Epidermal melanocyte (primary cell): ENCODE measurements around the gene TLE1.
"Not testable (repeated sequence)": the region's sequence is repeated elsewhere in the genome, so short reads cannot be mapped to it uniquely, and the experiment has no call there.

ENCODE experiments used
- DNase-seq: peaks from one replicate; pipeline ENCODE4 v3.0.0; 2011; ENCODE audit warnings: low spot score; ENCODE audit not compliant: insufficient read length

The TLE1 gene

DNA sequence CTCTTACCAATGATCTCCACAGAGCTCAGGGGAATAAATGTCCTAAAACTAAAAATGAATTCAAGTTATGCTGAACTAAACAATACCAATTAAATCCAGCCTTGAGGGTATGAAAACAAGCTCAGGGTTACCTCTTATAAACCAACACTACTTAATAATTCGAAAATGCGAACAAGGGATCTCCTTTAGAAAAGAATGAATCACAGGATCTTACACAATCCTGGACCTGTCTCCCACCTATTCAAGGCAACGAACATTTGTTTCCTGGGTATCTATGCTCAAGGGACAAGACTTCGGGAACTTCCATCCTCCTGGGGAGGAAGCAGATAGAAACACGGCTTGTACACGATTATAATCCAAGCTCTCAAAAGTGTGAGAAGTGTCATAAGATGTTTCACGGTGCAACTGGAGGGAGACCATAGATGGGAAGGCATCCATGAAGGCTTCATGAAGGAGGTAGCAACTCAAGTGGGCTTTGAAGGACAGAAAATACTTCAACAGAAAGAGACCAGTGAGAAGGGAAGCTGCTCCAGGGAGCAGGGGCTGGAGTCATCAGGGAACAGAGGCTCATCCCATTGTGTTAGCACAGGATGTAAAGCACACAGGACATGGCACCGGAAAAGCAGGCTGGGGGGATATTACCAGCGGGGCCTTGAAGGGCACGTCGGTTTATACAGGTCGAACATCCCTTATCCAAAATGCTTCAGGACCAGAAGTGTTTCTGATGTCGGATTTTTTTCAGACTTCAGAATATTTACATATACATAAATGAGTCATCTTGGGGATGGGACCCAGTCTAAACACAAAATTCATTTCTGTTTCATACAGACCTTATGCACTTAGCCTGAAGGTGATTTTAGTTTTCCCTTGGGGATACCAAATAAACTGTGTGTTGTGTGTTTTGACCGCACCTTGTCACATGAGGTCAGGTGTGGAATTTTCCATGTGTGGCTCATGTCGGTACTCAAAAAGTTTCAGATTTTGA, 87.4 kb downstream of the TLE1 start:
- DNase-seq: no peak

DNA sequence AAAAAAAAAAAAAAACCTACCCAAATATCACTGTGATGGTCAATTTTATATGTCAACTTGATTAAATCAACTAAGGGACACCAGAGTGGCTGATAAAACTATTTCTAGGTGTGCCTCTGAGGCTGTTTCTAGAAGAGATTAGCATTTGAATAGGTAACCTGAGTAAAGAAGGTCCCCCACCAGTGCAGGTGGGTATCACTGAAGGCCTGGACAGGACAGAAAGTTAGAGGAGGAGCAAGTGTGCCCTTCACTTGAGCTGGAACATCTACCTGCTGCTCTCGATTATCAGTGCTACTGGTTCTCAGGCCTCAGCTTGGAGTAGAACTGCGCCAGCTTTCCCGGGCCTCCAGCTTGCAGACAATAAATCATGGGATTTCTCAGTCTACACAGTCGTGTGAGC, 88.7 kb downstream of the TLE1 start:
- no peak for DNase-seq

DNA sequence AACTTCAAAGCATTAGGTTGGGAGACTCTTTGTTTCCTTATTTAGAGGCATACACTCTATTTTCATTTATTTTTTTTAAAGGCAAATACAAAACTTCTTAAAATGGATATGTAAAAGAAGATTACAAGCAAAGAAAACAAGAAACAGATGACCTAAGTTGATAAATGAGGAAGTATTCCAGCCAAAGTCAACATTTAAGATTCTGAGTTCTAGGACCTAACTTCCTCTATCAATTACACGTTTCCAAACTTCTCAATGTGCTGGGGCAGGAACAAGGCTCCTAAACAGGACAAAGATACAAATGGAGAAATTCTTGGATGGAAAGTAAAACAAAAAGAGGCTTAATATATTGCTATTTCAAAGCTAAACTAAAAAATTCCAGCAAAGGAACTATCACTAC, 89.5 kb downstream of the TLE1 start:
- no peak for DNase-seq

DNA sequence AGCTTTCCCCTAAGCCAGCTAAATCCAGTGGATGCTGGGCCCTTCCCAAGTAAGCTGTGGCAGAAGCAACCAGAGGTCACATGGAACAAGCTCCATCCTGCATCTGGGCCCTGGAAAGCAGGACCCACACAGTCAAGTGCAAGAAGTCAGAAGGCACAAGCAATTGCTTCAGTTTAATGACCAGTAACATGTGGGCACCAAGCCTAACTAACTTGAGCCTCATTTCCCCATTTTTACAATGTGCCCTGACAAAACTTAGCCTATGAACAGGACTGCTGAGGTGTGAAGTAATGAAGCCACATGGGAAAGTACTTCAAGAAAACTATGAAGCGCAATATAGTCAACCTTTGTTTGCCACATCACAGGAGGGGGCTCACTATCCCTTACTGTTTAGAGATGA, 90.5 kb downstream of the TLE1 start:
- DNase-seq: no peak

DNA sequence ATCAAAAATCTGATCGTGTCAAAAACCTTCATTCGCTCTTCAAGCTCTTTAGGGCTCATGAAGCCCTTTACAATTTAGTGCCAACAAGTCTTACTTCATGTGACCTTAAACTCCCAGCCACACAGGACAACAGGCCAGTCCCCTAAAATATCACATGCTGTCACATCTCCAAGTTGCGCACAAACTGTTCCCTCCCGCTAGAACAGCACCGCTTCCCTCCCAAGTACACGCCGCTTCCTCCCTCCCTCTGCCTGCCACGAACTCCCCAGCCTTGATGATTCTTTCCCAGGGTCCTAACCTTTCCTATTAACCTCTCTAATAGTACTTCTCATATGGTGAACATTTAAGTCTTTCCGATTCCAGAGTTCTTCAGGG, 91.2 kb downstream of the TLE1 start:
- DNase-seq: no peak

DNA sequence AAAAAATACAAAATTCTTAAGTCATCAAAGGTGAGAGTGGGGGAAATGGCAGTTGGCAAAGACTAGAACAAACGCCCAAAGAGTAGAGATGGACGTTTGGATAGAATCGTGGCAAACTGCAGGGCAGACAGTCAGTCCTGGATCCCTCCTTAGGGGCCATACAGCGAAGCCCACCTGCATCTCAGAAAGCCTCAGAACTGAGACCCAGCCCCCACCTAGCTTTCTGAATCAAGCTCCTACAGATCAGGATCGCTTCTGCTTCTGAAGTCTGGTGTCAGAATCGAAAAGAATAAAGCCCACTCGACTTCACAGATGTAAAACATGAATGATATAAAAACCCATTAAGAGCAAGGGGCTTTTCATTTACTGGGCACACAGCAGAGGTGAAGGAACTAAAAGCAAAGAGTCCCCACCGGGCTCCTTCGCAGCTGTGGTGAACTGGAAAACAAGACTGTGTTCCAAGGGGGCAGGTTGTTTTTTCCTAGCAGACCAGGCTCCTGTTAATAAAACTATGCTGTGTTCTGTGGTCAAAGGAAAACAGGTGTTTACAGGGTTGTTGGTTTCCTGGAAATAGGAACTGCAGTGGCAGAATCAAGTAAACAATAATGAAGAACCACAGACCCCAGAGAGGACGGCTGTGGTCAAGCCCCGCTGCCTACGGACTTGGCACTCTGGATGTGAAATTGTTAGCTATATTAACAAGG, 91.8 kb downstream of the TLE1 start:
- no peak for DNase-seq

DNA sequence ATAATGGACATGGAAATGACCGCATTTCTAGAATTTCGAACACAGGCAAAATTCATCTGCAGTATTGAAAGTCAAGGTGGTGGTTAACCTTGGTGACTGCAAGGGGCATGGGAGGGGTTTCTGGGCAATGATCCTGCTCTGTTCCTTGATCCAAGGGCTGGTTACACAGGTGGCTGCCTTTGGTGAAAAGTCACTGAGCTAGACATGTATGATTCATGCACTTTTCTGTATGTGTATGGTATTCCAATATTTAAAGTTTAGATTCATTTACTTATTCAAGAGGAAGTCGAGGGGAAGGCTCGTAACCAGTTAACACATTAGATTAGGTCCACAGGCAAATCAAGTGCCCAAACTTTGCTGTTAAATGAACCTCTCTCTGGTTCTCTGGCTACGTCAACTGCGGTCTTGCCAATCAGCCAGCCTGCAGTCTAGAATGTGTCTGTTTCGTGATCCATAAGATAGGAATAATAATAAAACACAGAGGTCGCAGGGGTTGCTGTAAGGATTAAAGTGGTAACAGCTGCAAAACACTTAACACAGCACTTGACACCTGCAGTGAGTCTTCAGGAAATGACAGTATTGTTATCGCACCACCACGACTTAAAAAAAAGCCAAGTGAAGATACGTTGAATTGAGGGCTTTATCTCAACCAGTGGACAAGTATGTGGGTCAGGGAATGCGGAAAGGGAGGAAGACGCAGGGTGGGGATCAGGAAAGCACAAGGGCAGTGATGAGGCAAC, 92.5 kb downstream of the TLE1 start:
- no peak for DNase-seq

DNA sequence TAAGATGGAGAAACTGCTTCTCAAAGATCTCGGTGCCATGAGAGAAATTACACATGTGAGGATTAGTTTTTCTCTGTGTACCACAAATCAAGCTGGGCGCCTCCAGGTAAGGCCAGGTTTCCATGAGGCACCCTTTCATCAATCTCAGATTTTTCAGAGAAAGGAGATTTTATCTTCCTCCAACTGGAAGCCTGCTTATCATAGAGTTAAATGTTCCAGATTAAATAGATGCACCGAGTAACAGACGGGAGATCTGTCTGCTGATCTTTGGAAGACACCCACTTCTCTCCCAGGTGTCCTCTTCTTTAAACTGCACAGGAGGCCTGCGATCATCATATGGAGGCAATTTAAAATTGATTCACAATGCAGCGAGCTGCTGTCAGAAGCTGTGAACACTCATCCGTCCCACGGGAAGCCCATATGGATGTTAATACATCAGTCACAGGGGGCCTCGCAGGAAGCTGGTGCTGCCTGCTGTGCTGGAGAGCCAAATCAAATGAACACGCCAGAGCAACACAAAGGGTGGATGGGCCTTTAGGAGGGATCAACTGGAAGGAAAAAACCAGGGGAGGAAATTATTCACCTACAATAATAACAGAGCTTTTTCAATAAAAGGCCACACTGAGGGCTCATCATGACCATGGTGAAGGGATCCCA, 93.3 kb downstream of the TLE1 start:
- no peak for DNase-seq

DNA sequence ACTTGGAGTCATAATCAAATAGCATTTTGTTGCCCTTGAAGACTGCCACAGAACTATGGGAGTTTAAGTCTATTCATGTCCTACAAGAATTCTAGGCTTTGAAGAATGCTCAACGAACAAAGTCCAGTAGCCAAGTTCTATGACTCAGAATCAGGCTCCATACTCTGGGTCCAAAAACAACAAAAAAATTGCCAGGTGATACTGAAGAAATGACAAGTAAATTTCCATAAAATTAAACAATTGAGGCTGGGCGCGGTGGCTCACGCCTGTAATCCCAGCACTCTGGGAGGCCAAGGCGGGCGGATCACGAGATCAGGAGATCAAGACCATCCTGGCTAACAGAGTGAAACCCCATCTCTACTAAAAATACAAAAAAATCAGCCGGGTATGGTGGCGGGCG, 94.1 kb downstream of the TLE1 start:
- not testable (repeated sequence) for DNase-seq

DNA sequence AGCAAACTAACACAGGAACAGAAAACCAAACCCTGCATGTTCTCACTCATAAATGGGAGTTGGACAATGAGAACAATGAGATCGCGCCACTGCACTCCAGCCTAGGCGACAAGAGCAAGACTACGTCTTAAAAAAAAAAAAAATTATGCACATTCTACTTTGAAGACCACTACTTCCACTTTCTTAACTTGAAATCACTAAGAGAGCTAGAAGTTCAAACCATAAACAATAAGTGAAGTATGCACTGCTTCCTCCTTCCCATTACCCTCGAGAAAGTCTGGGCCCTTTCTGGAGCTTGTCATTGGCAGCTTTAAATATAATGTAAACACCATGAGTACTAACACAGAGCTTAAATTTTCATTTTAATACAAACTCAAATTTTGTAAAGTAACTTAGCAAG, 94.9 kb downstream of the TLE1 start:
- no peak for DNase-seq

DNA sequence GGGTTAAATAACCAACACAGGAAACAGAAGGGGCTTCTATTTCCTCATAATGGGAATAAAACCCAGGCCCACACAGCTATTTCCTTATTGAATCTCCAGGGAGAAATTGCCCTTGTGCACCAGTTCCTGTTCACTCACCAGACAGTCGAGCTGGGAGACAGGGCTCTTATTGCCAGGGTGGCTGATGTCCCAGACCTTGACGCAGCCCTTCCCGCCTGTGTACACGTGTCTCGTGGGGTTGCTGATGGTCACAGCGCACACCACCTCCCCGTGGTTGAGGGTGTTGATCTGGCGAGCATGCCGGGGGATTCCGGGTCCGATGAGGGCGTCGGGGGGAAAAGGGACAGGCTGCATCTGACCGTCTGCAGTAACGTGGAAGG, 96.5 kb downstream of the TLE1 start:
- no peak for DNase-seq

DNA sequence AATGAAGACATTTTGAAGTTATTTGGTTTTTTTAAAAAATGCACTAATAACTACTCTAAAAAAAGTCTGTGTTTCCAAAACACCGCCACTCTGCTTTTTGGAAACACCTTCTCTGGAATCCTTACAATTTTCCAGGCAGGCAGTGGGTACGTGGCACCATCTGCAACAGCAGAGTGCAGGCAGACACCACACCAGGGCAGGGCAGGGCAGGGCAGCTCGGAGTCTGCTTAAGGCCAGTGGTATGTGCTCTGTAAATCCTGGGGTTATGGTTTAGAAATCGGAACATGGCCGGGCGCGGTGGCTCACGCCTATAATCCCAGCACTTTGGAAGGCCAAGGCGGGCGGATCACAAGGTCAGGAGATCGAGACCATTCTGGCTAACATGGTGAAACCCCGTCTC, 97.6 kb downstream of the TLE1 start:
- no peak for DNase-seq

DNA sequence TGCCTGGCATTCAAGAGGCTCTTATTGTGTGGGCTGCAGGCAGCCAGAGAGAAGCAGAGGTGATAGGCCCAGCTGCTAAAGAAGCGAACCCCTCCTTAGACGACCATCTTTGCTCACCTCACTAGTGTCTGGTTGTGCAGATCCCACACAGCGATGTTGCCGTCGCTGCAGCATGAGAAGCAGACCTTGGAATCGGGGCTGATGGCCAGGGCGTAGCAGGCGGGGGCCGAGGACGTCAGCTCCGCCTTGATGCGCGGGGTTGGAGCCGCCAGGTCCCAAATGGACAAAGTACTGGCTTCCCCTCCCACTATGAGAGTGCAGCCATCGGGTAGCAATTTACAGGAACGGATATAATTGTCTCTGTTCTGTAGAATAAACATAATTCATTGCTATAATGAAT, 98.7 kb downstream of the TLE1 start:
- no peak for DNase-seq

DNA sequence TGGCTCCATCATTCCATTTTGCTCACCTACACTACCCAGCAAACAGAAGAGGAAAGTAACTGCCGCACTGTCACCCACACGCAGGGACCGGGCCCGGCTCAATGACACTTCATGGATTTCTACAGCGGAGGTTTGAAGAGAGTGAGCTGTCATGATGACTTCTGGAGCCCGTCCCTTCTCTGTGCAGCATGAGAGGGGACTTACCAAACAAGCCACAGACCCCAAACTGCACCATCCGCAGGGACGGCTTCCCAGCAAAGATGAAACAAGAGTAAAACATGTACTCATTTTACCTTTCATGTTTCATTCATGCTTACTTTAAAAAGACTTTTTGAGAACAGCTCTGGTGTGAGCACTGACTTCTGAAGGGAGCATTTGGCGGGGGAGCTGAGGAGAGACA, 99.5 kb downstream of the TLE1 start:
- DNase-seq: no peak

DNA sequence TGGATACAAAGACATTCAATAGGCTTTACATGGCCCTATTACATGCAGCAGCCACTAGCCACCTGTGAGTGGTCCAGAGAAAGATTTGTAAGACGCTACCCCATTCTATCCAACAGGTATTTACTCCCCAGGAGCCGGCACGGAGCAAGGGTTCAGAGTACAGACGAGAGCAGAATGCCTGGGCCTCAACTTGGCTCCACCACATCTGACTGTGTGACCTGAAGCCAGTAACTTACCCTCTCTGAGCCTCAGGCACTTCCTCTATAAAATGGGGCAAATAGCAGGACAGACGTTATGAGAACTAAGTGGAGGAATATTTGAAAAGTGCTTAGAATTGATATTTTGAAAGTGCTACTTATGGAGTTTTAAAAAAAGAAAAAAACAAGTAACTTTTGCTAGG, 100.0 kb downstream of the TLE1 start:
- DNase-seq: no peak

DNA sequence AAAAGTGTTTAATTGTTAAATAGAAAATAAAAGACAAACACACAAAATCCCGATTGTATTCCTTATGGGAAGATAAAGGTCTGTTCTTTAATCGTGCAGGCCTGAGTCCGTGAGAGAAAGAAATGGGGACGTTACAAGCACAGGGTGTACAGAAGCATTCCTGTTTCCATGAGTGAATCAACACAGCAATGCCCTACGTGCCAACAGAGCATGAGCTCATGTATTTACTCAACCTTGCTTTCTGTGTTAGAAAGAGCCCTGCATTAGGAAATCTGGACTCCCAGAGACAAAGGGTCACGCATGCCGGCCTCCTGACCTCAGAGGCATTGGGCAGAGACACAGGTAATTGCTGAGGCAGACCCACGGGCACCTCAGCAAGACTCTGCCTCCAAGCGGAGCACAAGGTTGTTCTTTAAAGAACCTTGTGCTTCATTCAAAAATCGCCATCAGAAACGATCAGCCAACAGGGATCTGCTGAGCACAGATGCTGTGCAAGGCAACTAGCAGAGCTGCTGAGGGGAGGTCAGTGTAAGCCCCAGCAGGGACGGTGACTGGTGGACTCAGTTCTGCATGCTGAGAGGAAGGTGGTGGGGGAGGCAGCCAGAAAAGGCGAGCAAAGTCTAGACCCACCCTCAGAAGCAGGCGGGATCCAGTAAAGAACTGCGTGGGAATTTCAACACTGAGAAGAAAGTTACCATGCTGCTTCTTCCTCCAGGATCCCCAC, 101.0 kb downstream of the TLE1 start:
- DNase-seq: no peak

DNA sequence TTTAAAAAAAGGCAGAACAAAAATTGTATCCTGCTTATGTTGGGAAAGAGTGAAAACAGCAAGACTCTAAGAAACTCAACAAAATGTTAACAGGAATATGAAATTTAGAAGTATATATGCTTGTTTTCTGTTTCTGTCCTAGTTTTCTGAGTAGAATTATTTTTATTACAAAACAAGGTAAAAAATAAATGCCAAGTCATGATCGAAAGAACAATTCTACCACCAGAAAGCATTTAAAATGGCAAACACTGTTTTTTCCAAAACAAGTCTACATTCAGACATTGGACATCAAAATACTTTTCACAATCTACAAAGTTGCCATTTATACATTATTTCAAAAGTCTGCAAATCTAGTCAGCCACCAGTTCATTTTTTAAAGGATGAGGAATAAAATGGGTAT, 102.6 kb downstream of the TLE1 start:
- DNase-seq: no peak

DNA sequence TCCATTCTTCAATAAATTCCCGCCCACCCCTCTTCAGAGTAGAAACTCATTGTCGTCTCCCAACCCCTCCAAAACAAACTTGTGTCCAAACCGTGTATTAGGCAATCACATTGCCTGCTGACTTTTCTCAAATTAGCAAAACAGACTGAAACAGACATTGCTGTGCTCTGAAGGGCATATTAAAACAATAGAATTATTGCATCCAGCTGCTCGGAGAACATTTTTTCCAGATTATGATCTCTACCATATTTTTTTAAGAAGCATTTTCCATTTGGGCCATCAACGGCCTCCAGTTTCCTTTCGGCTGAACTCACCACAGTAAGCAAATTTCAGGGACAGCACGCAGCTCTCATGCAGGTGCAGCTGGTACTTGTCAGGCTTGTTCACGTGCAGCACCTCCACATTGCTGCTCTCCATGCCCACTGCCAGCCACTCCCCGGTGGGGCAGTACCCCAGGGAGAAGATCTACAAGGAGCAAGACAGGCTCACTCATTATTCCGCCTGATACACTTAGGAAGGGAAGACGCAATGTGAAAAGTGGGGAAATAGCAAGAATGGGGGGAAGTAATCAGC, 104.1 kb downstream of the TLE1 start:
- DNase-seq: no peak

DNA sequence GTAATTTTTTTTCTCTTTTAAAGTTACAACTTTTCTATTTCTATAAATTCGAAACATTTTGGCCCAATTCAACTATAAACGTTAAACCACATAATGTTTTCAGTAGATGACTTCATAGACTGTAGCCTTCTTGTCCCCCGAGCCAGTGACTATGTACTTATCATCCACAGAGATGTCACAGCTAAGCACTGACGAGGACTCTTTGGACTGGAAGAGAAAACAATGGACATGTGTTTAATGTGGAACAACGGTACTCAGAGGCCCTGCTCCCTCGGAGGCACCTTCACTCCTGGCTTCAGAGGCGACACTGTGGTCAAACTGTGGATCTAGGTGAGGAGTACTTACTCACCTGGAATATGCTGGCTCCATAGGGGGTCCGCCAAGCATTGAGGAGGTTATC, 105.2 kb downstream of the TLE1 start:
- DNase-seq: no peak

DNA sequence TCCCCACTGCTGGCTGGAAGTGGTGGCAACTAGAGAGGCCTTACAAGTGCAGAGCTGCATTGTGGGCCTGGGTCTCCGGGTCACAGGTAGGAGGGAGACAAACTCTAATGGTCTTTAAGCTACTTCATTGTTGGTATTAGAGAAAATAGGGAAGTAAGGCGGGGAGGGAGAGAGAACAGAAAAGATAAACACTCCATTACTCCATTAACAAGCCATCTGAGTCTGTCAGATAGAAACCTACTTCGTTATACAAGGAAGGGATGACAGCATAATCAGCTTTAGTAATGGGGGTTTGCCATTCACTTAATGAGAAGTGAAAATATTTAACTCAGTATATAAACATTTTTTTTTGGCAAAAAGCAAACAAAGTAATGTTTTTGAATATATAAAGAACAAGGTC, 107.4 kb downstream of the TLE1 start:
- no peak for DNase-seq

DNA sequence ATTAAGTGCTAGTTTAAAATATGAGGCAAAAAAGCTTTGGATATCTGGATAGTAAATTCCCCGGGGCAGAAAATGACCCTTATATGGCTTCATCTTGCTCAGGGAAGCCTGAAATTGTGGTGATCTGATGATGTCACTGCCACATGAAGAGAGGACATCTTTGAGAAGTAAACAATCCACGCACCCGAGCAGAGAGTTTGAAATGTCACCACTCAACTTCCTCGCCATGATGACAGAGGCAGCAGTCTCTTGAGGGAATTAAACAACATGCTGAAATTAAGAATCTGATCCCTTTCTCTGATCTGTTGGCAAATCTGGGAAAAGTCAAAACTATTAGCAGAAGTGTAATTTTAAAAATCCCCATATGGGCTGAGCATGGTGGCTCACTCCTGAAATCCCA, 110.0 kb downstream of the TLE1 start:
- DNase-seq: no peak
